ENCODE results near the gene EIF3A.

DNA sequence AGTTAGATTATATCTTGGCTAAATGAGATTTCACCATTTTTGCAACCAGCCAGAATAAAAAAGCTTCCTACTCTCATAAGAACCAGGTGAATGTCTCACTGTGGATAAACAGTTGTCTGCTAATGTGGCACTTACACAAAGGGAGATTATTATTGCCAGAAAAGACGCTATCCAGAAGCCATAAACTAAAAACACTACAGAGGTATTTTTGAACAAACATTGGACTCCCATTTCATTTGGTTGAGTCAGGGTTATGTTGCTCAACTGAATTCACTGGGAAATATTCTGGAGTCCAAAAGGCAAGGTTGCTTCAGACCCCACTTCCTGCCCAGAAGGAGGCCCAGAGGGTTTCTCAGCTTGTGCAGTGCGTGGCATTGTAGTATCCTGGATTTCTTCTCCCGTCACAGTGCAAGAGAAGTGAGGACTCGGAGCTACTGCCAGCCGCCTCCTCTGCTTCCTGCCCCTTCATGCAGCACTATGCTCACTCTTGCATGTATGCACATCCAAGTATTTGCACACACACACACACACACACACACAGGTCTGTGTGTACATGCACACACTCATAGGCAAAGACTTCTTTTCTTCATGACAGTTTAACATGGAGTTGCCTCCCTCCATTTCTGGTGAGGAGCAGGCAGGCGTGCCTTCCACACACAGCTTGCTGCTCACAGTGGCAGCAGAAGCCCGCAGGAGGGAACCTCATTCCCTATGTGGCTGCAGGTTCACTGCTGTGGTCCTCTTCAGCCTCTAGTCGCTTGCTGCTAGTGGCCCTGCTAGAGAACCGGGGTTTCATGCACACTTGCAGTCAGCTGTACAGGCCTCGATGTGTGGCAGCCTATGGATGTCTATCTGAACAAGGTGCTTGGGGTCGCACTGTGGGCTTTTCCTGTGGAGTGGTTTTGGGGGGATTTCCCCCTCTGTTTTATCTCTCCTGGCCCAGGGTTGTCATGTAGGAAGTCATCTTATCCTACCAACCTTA is 33.4 kb upstream of the EIF3A start:
- TF ChIP-seq EZH2 (IDR thresholded peaks at IDR 0.05; ENCODE audit: borderline replicate concordance, low read length) (no peak), CTCF (conservative IDR thresholded peaks at IDR 0.05 in 1 of 2, IDR thresholded peaks at IDR 0.05 in 1 of 2; ENCODE audit: extremely low read depth in 1 of 2, insufficient read depth in 1 of 2, low read depth in 1 of 2, low read length in 2 of 2) (no peak)

Measured in mammary epithelial cell (primary cell).